Liver (tissue), 9 donors: ENCODE measurements around the gene PARP2. TPM values are rescaled to one million over a fixed set of nuclear protein-coding genes. Genes with fewer than 3 reads are reported as not detected.

ENCODE experiments used
- DNase-seq: peaks from one replicate; pipeline ENCODE4 v3.0.0-alpha.2; 2017; ENCODE audit warnings: low spot score
- H3K27ac ChIP-seq, 2 donors: one replicate each; pipeline ENCODE4 v1.7.0; 2013; ENCODE audit warnings: inconsistent platforms in 2 of 2, low read length in 2 of 2, control low read depth in 1 of 2, low read depth in 1 of 2, mild to moderate bottlenecking in 1 of 2
- H3K27me3 ChIP-seq, 4 donors: one replicate each; pipeline versions ENCODE4 v1.6.1 to v1.7.0; 2013; ENCODE audit warnings: low read length in 3 of 4, inconsistent platforms in 1 of 4, mild to moderate bottlenecking in 1 of 4, moderate library complexity in 1 of 4; ENCODE audit not compliant: control insufficient read depth in 4 of 4, insufficient read depth in 4 of 4
- H3K36me3 ChIP-seq, 4 donors: one replicate each; pipeline versions ENCODE4 v1.6.1 to v1.7.0; 2013; ENCODE audit warnings: low read length in 3 of 4, mild to moderate bottlenecking in 3 of 4, low read depth in 1 of 4, moderate library complexity in 1 of 4; ENCODE audit not compliant: control insufficient read depth in 4 of 4, insufficient read depth in 3 of 4
- H3K4me1 ChIP-seq, 4 donors: one replicate each; pipeline versions ENCODE4 v1.6.1 to v1.7.0; 2013; ENCODE audit warnings: low read length in 3 of 4, mild to moderate bottlenecking in 3 of 4, moderate library complexity in 1 of 4; ENCODE audit not compliant: control insufficient read depth in 4 of 4, insufficient read depth in 4 of 4
- H3K4me3 ChIP-seq, 3 donors: one replicate each; pipeline versions ENCODE4 v1.6.1 to v1.7.0; 2013; ENCODE audit warnings: low read length in 3 of 3, control low read depth in 1 of 3, low read depth in 1 of 3, mild to moderate bottlenecking in 1 of 3
- H3K9ac ChIP-seq, 2 donors: one replicate each; pipeline ENCODE4 v1.7.0; 2013; ENCODE audit warnings: low read length in 2 of 2, mild to moderate bottlenecking in 2 of 2, moderate library complexity in 2 of 2, control low read depth in 1 of 2, low read depth in 1 of 2
- H3K9me3 ChIP-seq, 4 donors: one replicate each; pipeline versions ENCODE4 v1.6.1 to v1.7.0; 2013; ENCODE audit warnings: low read length in 3 of 4; ENCODE audit not compliant: control insufficient read depth in 4 of 4
- EGR1 ChIP-seq, 2 donors: IDR thresholded peaks; 2 replicates each; pipeline ENCODE4 v1.6.1; 2016 to 2018; ENCODE audit warnings: antibody characterized with exemption in 2 of 2, low read depth in 2 of 2
- FOXA1 ChIP-seq: IDR thresholded peaks from 2 replicates; pipeline ENCODE4 v1.6.1; 2016; ENCODE audit warnings: antibody characterized with exemption
- FOXA2 ChIP-seq: IDR thresholded peaks from 2 replicates; pipeline ENCODE4 v1.6.1; 2016; ENCODE audit warnings: antibody characterized with exemption
- GABPA ChIP-seq, 2 donors: IDR thresholded peaks in 1 of 2; conservative IDR thresholded peaks in 1 of 2; 2 replicates each; pipeline ENCODE4 v1.6.1; 2016; ENCODE audit warnings: antibody characterized with exemption in 2 of 2, mild to moderate bottlenecking in 1 of 2, moderate library complexity in 1 of 2
- HNF4A ChIP-seq, 2 donors: conservative IDR thresholded peaks; 2 replicates each; pipeline ENCODE4 v1.6.1; 2016; ENCODE audit warnings: antibody characterized with exemption in 2 of 2, mild to moderate bottlenecking in 2 of 2
- HNF4G ChIP-seq: IDR thresholded peaks from 2 replicates; pipeline ENCODE4 v1.6.1; 2016; ENCODE audit warnings: antibody characterized with exemption
- JUND ChIP-seq, 2 donors: IDR thresholded peaks; 2 replicates each; pipeline ENCODE4 v1.6.1; 2016; ENCODE audit warnings: antibody characterized with exemption in 2 of 2
- NR2F2 ChIP-seq: IDR thresholded peaks from 2 replicates; pipeline ENCODE4 v1.6.1; 2016; ENCODE audit warnings: antibody characterized with exemption
- RAD21 ChIP-seq, 2 donors: IDR thresholded peaks; 2 replicates each; pipeline ENCODE4 v1.6.1; 2016; ENCODE audit warnings: antibody characterized with exemption in 2 of 2, mild to moderate bottlenecking in 2 of 2
- RXRA ChIP-seq, 2 donors: IDR thresholded peaks; 2 replicates each; pipeline ENCODE4 v1.6.1; 2017 to 2018; ENCODE audit warnings: antibody characterized with exemption in 2 of 2, mild to moderate bottlenecking in 1 of 2
- SP1 ChIP-seq: IDR thresholded peaks from 2 replicates; pipeline ENCODE4 v1.6.1; 2018; ENCODE audit warnings: antibody characterized with exemption, mild to moderate bottlenecking
- TAF1 ChIP-seq: conservative IDR thresholded peaks from 2 replicates; pipeline ENCODE4 v1.6.1; 2016; ENCODE audit warnings: antibody characterized with exemption, mild to moderate bottlenecking
- YY1 ChIP-seq: IDR thresholded peaks from 2 replicates; pipeline ENCODE4 v1.6.1; 2016; ENCODE audit warnings: antibody characterized with exemption, mild to moderate bottlenecking
- WGBS: extraction: QIAGEN DNeasy Blood & Tissue Kit; methylation state at CpG from one replicate; pipeline ENCODE4 v1.1.7; 2013; 5-methylcytosine and 5-hydroxymethylcytosine counted together
- polyA plus RNA-seq, 2 donors: library from polyadenylated mRNA; stranded (reverse) in 1 of 2; unstranded in 1 of 2; fragments of 200-250 nt in 1 of 2; fragments of >200 nt in 1 of 2; fragmentation: Nextera tagmentation in 1 of 2; extraction: Ambion mirVana in 1 of 2; gene quantifications; one replicate each; pipeline versions ENCODE4 v1.2.1 to v1.2.3, GENCODE V29; 2013 to 2015
- total RNA-seq, 2 donors: library from RNA; depleted of rRNA; stranded (reverse); fragments of >200 nt; gene quantifications; one replicate each; pipeline ENCODE4 v1.2.3, GENCODE V29; 2014
- TF ChIP-seq, protein P1 (sequence below): IDR thresholded peaks from 2 replicates; pipeline ENCODE4 v1.6.1; 2016; ENCODE audit warnings: antibody characterized with exemption
- TF ChIP-seq, protein P2 (sequence below): fragments of 150-350 bp; IDR thresholded peaks from 2 replicates; pipeline ENCODE4 v1.5.1; 2017; ENCODE audit warnings: improper control_type of control experiment, low read depth, low read length; ENCODE audit not compliant: missing input control
- TF ChIP-seq, protein P3 (sequence below): IDR thresholded peaks from 2 replicates; pipeline ENCODE4 v1.6.1; 2016; ENCODE audit warnings: antibody characterized with exemption
- TF ChIP-seq, protein P4 (sequence below): IDR thresholded peaks from 2 replicates; pipeline ENCODE4 v1.6.1; 2016; ENCODE audit warnings: antibody characterized with exemption, mild to moderate bottlenecking
- TF ChIP-seq, protein P5 (sequence below): IDR thresholded peaks from 2 replicates; pipeline ENCODE4 v1.6.1; 2016; ENCODE audit warnings: antibody characterized with exemption
- donor health status: healthy.
- donor health status: healthy.
- donor health status: healthy.
- donor health status: healthy.
- donor health status: healthy.

PARP2 gene, protein sequence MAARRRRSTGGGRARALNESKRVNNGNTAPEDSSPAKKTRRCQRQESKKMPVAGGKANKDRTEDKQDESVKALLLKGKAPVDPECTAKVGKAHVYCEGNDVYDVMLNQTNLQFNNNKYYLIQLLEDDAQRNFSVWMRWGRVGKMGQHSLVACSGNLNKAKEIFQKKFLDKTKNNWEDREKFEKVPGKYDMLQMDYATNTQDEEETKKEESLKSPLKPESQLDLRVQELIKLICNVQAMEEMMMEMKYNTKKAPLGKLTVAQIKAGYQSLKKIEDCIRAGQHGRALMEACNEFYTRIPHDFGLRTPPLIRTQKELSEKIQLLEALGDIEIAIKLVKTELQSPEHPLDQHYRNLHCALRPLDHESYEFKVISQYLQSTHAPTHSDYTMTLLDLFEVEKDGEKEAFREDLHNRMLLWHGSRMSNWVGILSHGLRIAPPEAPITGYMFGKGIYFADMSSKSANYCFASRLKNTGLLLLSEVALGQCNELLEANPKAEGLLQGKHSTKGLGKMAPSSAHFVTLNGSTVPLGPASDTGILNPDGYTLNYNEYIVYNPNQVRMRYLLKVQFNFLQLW
- 1 to 10 TPM; 7.1 to 7.2 TPM for total RNA-seq
- polyA plus RNA-seq = 10 to 100 TPM in 1 of 2 donors, 1 to 10 TPM in 1; 5.6 to 13.3 TPM

DNA sequence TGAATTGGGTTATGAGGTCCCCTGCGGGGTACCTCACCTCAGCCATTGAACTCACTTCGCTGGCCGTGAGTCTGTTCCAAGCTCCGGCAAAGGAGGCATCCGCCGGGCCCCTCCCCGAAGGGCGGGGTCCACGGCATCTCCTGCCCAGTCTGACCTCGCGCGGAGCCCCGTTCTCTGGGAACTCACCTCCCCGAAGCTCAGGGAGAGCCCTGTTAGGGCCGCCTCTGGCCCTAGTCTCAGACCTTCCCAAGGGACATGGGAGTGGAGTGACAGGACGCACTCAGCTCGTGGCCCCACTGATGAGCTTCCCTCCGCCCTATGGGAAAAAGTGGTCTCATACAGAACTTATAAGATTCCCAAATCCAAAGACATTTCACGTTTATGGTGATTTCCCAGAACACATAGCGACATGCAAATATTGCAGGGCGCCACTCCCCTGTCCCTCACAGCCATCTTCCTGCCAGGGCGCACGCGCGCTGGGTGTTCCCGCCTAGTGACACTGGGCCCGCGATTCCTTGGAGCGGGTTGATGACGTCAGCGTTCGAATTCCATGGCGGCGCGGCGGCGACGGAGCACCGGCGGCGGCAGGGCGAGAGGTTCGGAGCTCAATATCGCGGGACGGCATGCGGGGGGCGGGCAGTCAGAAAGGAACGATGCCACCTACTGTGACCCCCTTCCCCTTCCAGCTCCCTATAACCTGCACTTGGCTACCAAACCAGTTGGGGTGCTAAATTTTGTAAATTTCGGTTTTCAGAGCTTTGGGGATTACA, at the start of gene PARP2:
Gene PARP2, plus strand, starts transcription at position 544 of the 770 bp plus-strand sequence. Its CDS starts 7 bp downstream, at position 551.
- Histone ChIP-seq H3K4me1 (peaks cover 0 to 8% (median 7%) of the 10 kb centered on the region in 4 donors), H3K27ac (peak within 1 kb of the TSS; percentile 86 to 88), H3K4me3 (peak within 1 kb of the TSS; percentile 79 to 92 (median 92)), H3K9ac (peak within 1 kb of the TSS; percentile 96 to 97), H3K36me3 (peaks cover 1 to 14% (median 7%) of the 10 kb centered on the region in 4 donors), H3K9me3 (no peaks in the 10 kb centered on the region), H3K27me3 (no peaks in the 10 kb centered on the region)
- WGBS = under 1% methylated on average over 50 of the region's 50 CpGs
- peak; percentile 93 for DNase-seq
- peak; percentile 90 for TF ChIP-seq SP1
- peak; percentile 41 for TF ChIP-seq HNF4G
- TF ChIP-seq RAD21 (IDR thresholded peaks at IDR 0.05) = peak in 1 of 2 donors; percentile 13
- TF ChIP-seq EGR1 (IDR thresholded peaks at IDR 0.05; ENCODE audit: low read depth in 2 of 2) = peak in 1 of 2 donors; percentile 66
- TF ChIP-seq NR2F2 = peak; percentile 90
- TF ChIP-seq, protein P1, sequence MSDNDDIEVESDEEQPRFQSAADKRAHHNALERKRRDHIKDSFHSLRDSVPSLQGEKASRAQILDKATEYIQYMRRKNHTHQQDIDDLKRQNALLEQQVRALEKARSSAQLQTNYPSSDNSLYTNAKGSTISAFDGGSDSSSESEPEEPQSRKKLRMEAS = peak; percentile 88
- peak; percentile 87 to 89 for TF ChIP-seq RXRA (IDR thresholded peaks at IDR 0.05)
- TF ChIP-seq FOXA1 = peak; percentile 63
- peak; percentile 61 to 80 for TF ChIP-seq HNF4A (conservative IDR thresholded peaks at IDR 0.05)
- peak; percentile 86 for TF ChIP-seq TAF1
- TF ChIP-seq JUND (IDR thresholded peaks at IDR 0.05) = peak; percentile 62 to 72
- TF ChIP-seq, protein P2, sequence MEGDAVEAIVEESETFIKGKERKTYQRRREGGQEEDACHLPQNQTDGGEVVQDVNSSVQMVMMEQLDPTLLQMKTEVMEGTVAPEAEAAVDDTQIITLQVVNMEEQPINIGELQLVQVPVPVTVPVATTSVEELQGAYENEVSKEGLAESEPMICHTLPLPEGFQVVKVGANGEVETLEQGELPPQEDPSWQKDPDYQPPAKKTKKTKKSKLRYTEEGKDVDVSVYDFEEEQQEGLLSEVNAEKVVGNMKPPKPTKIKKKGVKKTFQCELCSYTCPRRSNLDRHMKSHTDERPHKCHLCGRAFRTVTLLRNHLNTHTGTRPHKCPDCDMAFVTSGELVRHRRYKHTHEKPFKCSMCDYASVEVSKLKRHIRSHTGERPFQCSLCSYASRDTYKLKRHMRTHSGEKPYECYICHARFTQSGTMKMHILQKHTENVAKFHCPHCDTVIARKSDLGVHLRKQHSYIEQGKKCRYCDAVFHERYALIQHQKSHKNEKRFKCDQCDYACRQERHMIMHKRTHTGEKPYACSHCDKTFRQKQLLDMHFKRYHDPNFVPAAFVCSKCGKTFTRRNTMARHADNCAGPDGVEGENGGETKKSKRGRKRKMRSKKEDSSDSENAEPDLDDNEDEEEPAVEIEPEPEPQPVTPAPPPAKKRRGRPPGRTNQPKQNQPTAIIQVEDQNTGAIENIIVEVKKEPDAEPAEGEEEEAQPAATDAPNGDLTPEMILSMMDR = no peak
- TF ChIP-seq YY1 = peak; percentile 96
- peak in 1 of 2 donors; percentile 13 for TF ChIP-seq GABPA (IDR thresholded peaks at IDR 0.05 in 1 of 2, conservative IDR thresholded peaks at IDR 0.05 in 1 of 2)
- TF ChIP-seq, protein P3, sequence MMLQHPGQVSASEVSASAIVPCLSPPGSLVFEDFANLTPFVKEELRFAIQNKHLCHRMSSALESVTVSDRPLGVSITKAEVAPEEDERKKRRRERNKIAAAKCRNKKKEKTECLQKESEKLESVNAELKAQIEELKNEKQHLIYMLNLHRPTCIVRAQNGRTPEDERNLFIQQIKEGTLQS = peak; percentile 93
- TF ChIP-seq, protein P4, sequence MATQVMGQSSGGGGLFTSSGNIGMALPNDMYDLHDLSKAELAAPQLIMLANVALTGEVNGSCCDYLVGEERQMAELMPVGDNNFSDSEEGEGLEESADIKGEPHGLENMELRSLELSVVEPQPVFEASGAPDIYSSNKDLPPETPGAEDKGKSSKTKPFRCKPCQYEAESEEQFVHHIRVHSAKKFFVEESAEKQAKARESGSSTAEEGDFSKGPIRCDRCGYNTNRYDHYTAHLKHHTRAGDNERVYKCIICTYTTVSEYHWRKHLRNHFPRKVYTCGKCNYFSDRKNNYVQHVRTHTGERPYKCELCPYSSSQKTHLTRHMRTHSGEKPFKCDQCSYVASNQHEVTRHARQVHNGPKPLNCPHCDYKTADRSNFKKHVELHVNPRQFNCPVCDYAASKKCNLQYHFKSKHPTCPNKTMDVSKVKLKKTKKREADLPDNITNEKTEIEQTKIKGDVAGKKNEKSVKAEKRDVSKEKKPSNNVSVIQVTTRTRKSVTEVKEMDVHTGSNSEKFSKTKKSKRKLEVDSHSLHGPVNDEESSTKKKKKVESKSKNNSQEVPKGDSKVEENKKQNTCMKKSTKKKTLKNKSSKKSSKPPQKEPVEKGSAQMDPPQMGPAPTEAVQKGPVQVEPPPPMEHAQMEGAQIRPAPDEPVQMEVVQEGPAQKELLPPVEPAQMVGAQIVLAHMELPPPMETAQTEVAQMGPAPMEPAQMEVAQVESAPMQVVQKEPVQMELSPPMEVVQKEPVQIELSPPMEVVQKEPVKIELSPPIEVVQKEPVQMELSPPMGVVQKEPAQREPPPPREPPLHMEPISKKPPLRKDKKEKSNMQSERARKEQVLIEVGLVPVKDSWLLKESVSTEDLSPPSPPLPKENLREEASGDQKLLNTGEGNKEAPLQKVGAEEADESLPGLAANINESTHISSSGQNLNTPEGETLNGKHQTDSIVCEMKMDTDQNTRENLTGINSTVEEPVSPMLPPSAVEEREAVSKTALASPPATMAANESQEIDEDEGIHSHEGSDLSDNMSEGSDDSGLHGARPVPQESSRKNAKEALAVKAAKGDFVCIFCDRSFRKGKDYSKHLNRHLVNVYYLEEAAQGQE = peak; percentile 95
- TF ChIP-seq, protein P5, sequence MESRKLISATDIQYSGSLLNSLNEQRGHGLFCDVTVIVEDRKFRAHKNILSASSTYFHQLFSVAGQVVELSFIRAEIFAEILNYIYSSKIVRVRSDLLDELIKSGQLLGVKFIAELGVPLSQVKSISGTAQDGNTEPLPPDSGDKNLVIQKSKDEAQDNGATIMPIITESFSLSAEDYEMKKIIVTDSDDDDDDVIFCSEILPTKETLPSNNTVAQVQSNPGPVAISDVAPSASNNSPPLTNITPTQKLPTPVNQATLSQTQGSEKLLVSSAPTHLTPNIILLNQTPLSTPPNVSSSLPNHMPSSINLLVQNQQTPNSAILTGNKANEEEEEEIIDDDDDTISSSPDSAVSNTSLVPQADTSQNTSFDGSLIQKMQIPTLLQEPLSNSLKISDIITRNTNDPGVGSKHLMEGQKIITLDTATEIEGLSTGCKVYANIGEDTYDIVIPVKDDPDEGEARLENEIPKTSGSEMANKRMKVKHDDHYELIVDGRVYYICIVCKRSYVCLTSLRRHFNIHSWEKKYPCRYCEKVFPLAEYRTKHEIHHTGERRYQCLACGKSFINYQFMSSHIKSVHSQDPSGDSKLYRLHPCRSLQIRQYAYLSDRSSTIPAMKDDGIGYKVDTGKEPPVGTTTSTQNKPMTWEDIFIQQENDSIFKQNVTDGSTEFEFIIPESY = peak; percentile 95
- TF ChIP-seq FOXA2 = peak; percentile 51
